GM12875 (cell line): ENCODE data around the gene SMS.

ENCODE experiments used
- H3K4me3 ChIP-seq: one replicate; pipeline ENCODE4 v1.5.1; 2011; ENCODE audit warnings: low read depth, low read length, control low read depth
- CTCF ChIP-seq: IDR thresholded peaks from 2 replicates; pipeline ENCODE4 v1.5.1; 2011; ENCODE audit warnings: low read depth, mild to moderate bottlenecking, control low read depth, inconsistent platforms, low read length, moderate library complexity, borderline replicate concordance; ENCODE audit not compliant: insufficient read depth

SMS gene

DNA sequence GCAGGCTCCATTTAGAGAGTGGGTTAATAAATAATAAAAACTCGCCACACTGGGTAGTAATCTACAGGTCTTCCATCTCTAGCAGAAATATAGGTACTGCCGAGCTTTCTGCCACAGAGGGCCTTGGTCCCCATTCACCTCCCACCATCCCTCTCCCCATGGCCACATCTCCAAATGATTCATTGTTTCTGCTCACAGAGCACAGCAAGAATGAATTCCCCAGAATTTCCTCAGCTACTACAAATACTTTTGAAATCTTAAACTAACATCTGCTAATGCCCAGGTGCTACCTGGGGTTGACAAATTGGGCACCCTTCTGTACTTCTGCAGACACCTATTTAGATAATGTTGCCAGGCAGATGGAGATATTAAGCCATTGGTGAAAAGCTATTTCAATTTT is 96.7 kb downstream of the SMS start:
- H3K4me3 ChIP-seq: no peak overlapping the region
- TF ChIP-seq CTCF: no peak

- no peak overlapping the region for H3K4me3 ChIP-seq
- TF ChIP-seq CTCF: no peak
Measured at GRCh38 chrX:22037911-22038537, 97.5 kb downstream of the SMS start.

GRCh38 chrX:22039541-22039940 is 99.0 kb downstream of the SMS start:
- no peak for TF ChIP-seq CTCF
- no peak overlapping the region for H3K4me3 ChIP-seq

DNA sequence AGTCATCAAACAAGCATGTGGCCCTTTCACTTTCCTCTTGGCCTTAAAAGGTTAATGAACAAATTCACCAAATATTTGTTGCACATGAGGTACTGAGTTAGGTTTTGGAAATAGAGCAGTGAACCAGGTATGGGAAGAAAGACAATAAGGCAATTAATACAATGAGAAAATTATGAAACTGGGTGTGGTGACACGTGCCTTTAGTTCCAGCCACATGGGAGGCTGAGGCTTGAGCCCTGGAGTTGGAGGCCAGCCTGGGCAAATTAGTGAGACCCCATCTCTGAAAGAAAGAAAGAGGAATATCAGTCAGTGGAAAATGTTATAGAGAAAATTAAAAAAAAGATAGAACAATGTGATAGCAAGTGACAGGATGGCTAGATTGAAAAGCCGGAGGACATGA is 99.7 kb downstream of the SMS start:
- H3K4me3 ChIP-seq: no peak overlapping the region
- TF ChIP-seq CTCF: no peak

DNA sequence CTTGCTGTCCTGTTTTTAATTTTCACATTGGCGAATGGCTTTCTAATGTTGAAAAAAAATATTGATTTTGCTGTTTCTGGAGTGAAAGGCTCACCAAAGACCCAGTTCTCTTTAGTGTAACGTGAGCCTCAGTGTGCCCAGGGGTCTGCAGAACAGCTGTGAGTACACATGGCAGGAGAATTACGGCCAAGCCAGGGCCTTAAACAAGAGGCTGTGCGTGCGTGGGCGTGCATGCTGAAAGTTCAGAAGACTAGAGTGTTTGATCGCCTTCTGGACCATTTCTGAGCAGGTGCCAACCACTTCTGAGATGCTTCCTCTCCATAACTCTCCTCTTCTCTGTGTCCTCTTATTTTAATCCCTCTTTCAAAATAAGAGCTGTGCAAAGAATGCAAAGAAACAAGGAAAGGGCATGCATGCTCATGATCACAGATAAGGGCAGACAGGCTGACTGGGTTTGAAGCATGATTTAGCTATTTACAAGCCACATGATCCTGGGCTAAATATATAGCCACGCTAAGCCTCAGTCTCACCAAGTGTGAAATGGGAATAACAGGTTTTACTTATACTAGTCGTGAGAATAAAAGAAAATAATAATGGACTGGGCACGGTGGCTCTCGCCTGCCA is 101.5 kb downstream of the SMS start:
- H3K4me3 ChIP-seq: no peak overlapping the region
- TF ChIP-seq CTCF: no peak

- no peak overlapping the region for H3K4me3 ChIP-seq
- no peak for TF ChIP-seq CTCF
Measured at GRCh38 chrX:22043872-22044271, 103.4 kb downstream of the SMS start.
